Activated naive CD8-positive, alpha-beta T cell treated with anti-CD3 and anti-CD28 coated beads, Interleukin-2, amount 50 U/mL, for 16 hours (primary cell): ENCODE data around the gene REXO1.
"Not testable (repeated sequence)": the region's sequence is repeated elsewhere in the genome, so short reads cannot be mapped to it uniquely, and the experiment has no call there.

Experiments used
- DNase-seq: peaks from one replicate; pipeline ENCODE4 v3.0.0-alpha.2; 2020; ENCODE audit warnings: low read depth, low spot score

REXO1 gene

DNA sequence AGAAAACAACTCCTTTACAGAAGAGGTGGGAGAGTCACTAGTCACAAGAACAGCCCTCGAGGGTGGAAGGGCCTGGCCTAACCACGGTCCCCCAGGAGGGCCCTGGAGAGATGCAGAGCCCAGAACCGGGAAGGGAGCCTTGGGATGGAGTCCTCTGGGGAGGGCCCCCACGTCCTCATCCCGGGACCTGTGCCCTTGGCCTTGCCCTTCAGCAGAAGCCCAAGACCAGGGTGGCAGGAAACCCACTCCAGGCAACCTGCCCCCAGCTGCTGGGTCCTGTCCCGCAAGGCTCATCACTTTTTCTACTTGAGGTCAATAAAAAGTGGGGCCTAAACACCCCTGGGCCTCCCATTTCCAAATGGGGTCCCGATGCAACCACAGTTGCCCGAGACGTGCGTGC is 33.9 kb downstream of the REXO1 start:
- DNase-seq, result no peak

- DNase-seq, result no peak
Measured at GRCh38 chr19:1813192-1814182, 34.8 kb downstream of the REXO1 start.

GRCh38 chr19:1812426-1813191 is 35.7 kb downstream of the REXO1 start:
- DNase-seq, result peak; percentile 52

- DNase-seq, result peak; percentile 39
Measured at GRCh38 chr19:1811942-1812425, 36.3 kb downstream of the REXO1 start, which contains the start of gene ATP8B3. TSS of gene ATP8B3 (minus strand) at chr19:1812276. CDS start at chr19:1811736, 540 bp downstream.

- no peak for DNase-seq
Measured at GRCh38 chr19:1811472-1811894, 36.8 kb downstream of the REXO1 start.

DNA sequence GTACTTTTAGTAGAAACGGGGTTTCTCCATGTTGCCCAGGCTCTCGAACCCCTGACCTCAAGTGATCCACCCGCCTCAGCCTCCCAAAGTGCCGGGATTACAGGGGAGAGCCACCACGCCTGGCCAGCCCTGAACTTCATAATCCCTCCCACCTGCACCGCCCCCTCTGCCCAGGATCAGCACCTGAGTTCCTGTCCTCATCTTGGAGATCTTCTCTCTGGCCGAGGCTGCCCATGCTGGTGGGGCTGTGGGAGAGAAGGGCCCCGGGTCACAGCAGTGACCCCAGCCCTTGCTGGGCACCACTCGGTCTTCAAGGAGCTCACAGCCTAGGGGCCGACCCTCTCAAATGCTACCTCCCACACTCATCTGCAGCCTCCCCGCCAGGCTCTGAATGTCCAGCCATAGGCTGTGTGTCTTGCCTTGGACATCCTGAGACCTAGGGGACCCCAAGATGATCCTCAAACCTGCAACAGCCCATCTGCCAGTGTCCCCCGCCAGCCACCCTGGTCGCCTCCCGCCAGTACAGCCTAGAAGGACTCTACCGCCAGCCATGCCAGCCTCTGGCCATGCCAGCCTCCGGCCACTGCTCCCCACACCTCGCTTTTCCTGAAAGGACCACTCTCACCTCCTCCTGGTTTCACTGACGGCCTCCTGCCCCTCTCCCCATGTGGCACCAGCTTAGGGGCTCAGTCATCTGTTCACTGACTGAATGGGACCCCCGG is 37.7 kb downstream of the REXO1 start:
- no peak for DNase-seq

DNA sequence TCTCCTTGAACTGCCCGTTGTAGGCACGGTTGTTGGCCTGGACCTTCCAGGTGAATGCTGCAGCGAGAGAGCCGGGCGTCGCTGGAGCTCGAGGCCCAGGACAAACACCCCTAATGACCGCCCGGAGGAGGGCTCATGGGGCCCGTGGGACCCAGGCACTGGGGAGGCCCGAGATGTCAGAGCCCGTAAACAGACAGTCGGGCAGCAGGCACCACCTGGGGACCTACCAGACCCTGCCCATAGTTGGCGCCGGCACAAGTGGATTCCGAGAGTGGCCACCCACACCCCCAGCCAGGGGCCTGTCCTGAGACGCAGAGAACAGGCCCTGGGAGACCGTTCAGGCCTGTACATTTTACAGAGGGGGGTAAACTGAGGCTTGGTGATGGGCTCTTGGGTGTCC is 38.6 kb downstream of the REXO1 start:
- no peak for DNase-seq

- no peak for DNase-seq
Measured at GRCh38 chr19:1808395-1808731, 39.9 kb downstream of the REXO1 start.

- DNase-seq, result no peak
Measured at GRCh38 chr19:1807695-1808394, 40.4 kb downstream of the REXO1 start.

DNA sequence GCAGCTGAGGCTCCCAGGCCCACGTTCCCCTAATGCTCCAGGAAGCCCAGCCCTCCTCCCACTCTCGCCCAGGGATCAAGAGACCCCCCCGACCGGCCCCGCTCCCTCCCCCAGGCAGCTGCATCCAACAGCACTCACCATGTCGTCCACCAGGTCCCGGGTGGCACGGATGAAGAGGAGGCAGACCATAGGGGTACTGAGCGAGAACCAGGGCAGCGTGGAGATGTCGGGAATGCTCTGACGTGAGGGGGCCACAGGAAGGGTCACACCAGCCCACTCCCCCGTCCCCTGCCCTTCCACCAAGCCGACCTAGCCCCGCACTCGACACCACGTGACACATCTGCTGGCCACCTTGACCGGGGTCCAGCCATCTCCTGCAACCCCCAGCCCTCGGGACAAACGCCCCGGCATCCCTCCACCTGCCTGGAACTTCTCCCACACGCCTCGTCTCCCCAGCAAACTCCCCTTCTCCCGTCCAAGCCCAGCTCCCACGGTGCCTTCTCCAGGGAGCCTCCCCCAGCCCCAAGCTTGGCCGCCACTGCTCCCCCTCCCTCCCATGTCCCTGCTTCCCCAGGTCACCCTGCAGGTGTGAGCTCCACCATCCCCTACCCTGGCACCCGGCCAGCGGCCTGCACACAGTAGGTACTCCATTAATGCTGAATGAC is 41.1 kb downstream of the REXO1 start:
- DNase-seq, result no peak

DNA sequence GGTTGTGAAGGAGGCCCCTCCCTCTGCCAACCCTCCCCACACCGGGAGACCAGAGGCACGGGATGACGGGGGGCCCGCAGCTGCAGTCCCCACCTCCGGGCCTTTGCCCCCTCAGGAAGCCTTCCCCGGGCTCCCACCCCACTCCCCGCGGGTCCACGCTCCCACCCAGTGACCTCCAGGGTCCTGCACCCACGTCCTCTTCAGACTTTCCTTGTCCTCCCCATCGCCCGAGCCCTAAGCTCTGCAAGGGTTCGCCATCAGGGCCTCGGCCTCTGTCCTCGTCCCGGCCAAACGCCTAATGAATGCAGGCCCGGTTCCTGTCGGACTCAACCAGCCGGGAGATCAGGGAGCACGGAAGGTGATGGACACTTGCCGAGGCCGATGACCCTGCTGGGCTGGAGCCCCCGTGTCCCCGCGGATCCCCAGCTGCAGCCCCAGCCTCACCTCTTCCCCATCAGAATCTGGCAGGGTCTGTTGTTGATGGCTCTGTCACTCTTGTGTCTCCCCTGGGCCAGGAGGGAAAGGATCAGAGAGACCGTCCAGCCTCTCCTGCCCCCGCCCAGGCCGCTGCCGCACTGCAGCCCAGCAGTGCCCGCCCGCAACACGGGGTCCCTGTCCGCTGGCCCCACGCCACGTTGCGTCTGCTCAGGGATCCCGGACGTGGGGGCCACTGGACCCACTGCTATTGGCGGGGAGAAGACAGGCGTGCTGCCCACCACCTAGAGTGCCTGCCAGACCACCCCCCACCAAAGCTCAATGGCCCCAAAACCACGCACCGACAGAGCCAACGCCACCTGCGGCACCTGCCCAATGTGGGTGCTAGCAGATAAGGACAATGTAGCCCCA is 41.9 kb downstream of the REXO1 start:
- DNase-seq, result no peak

DNA sequence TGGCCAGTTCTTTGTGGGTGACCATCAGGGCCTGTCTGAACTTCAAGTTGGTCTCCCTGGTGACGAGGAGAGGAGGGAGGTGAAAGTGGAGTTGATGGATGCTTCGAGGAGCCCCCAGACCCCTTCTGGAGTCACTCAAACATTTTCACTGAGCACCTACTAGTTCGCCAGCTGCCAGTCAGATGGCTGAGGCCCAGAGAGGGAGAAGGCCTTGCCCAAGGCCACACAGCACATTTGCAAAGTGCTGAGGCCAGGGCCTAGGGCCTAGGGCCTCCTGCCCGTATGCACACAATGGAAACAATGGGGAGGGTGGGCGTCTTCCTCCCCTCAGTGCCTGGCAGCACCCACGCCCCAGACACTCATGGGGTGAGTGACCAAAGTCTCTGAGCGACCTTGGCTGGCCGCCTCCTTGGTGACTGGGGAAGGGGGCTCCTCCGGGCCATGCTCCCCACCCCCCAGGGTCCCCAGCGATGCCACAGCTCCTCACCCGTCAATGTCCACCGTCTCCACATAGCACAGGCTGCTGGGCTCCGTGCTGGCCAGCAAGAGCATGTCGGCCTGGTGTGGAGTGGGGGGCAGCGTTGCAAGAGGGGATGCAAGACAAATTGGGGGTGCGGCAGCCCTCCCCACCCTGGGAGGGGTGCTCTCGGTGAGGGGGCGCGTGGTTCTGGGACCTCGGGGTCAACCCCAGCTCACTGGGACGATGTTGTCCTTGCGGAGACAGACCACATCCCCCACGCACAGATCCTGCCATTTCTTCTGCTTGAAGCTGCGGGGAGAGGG is 42.7 kb downstream of the REXO1 start:
- DNase-seq, result no peak

DNA sequence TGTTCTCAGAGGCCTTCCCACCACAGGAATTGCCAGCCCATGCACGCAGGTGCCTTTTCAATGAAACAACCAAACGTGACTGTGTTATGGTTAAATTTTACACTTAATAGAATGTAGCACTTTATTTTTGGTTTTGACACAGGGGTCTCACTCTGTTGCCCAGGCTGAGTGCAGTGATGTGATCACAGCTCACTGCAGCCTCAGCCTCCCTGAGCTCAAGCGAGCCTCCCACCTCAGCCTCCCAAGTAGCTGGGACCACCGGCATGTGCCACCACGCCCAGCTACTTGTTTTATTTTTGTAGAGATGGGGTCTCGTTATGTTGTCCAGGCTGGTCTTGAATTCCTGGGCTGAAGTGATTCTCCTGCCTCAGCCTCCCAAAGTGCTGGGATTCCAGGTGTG is 43.4 kb downstream of the REXO1 start:
- DNase-seq, result no peak

GRCh38 chr19:1799695-1800342 is 48.5 kb downstream of the REXO1 start:
- DNase-seq, result no peak

GRCh38 chr19:1797313-1797712 is 51.0 kb downstream of the REXO1 start:
- not testable (repeated sequence) for DNase-seq

DNA sequence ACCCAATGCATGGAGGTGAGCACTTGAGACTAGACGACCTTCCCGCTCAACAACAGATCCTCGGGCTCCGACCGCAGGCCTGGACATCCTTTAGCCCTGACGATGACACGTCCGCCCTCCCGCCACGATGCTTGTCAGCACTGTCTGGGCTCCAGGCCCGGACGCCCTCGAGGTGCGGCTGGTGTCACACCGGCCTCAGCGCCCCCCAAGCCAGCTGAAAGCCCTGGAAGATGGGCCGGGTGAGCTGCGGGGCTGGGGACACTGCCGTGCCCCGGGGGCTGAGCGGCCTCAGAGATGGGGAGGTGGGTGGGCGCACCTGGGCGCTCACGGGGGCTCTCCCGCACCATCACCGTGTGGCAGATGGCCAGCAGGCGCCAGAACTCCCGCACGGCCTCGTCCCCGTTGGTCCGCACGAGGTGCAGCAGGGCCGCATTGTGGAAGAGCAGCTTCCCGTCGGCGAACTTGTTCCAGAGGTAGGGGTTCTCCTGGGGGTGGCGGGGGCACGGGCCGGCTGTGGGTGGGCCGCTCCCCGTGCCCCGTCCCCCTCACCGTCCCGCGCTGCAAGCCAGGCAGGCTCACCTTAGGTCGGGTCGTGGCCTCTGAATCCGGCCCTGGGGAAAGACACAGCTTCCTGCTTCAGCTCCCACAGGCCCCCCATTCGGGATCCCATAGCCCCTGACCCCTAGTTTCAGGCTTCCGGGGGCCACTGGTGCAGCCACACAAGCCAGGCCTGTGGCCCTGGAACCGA is 51.7 kb downstream of the REXO1 start:
- DNase-seq, result no peak

DNA sequence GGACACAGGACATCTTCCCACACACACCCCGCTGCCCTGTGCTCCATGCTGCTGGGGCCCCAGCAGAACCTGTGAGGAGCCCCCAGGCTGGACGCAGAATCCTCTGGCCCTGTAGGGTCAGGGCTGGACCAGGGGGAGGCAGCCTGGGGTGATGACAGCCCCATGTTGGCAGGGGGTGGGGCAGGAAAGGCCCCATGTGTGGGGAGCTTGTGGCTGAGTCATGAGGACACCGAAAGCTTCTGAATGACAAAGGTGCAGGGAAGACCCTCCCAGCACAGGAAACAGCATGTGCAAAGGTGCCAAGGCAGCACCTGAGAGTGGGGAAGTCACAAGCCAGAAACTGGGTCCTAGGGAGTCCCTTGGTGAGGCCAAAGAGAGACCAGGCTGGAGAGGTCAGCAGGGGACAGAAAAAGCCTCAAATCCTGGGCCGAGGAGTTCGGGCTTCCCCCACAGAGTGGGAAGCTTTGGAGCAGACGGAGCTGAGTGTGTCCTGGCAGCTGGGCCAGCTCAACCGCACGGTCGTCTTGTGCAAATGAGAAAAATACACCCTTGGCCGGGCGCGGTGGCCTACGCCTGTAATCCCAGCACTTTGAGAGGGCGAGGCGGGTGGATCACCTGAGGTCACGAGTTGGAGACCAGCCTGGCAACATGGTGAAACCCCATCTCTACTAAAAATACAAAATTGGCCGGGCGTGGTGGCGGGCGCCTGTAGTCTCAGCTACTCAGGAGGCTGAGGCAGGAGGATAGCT is 53.7 kb downstream of the REXO1 start:
- DNase-seq, result no peak
